Dermis blood vessel endothelial cell (primary cell): Measurements from ENCODE around the gene ZSCAN5C. TPM values are rescaled to one million over a fixed set of nuclear protein-coding genes. Genes with fewer than 3 reads are reported as not detected.
A peak's percentile ranks its signal among the peaks of the same experiment; 100 is the strongest.
"Not testable (repeated sequence)": the region's sequence is repeated elsewhere in the genome, so short reads cannot be mapped to it uniquely, and the experiment has no call there.

Experiments
- DNase-seq: peaks from one replicate; pipeline ENCODE4 v3.0.0; 2010
- total RNA-seq: library from RNA; depleted of rRNA; stranded (reverse); fragments of >200 nt; gene quantifications from 2 replicates; pipeline ENCODE4 v1.2.3, GENCODE V29; 2014

ZSCAN5C gene, protein sequence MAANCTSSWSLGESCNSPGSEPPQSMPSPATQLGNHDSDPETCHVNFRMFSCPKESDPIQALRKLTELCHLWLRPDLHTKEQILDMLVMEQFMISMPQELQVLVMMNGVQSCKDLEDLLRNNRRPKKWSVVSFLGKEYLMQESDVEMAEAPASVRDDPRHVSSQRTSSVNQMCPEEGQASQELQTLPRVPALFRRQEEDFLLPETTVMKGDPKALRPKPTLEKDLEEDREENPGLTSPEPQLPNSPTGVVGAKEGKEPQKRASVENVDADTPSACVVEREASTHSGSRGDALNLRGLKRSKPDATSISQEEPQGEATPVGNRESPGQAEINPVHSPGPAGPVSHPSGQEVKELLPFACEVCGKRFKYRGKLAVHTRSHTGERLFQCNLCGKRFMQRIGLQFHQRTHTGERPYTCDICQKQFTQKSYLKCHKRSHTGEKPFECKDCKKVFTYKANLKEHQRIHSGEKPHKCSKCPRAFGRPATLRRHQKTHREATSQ
- total RNA-seq: not detected in 2 replicates

DNA sequence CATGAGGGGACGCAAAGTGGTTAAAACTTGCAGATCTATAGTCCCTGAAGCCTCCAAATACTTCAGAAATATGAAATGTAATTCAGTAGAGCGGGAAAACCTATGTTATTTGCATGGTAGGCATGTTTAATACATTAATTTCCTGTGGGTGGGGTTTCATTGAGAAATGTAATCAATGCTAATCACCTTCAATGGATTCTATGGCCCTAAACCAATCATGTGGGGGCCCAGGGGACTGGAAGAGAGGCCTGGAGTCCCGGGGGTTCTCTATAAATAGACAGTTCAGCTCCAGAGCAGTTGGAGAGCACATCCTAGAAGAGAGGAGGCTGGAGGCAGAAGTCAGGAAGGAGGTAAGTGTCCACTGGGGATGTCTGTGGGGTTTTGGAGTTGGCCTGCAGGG is at the start of gene ZSCAN5C:
ZSCAN5C (plus strand) TSS at position 301 of the 400 bp plus-strand sequence. CDS start 3,641 bp downstream, outside the sequence.
- no peak for DNase-seq

DNA sequence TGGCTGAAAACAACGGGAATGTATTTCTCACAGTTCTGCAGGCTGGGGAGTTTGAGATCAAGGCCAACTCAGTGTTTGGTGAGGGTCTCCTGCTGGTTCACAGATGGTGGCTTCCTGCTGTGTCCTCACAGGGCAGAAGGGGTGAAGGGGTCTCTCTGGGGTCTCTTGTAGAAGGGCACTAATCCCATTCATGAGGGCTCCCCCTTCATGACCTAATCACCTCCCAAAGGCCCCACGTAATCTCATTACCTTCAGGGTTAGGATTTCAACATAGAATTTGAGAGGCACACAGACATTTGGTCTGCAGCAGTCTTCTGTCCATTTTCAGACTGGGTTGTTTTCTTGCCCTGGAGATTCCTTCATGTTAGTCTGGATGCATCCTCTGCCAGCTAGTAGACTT is 49.4 kb upstream of the ZSCAN5C start:
- DNase-seq: no peak

DNA sequence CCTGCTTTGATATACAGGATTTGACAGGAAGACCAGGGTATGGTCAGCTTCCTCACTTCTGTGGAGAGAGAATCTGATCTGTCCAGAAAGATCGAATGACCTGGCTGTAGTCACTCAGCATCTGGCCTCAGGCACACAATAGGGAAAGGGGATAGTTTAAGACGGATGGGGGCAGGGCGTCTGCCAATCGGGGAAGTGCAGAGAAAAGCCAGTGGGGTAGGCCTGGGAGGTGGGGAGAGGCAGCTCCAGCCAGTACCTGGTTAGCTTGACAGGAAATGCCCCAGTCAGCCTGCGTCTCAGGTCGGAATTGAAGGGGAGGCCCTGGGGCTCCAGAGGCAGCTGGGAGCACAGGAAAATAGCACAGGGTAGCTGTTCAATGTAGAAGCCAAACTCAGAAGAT is 48.6 kb upstream of the ZSCAN5C start:
- DNase-seq: peak; percentile 65

GRCh38 chr19:56155124-56155687 is 46.9 kb upstream of the ZSCAN5C start:
- peak; percentile 27 for DNase-seq

DNA sequence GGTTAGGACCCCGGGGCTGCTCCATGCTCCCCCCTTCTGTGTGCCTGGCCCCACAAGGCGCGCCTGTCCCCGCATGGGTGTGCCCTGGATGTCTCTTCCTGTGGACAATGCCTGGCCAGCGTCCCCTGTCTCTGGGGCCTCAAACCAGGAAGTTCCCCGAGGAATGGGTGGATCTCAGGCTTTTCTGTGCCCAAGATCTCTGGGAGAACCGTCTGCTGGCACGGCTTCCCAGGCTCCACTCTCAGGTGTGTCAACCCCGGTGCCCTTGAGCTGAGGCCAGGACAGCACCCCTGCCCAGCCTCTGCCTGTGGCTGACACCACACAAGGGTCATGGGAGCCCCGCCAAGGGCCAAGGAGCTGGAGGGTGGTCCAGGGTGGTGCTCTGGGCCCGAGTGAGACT is 45.3 kb upstream of the ZSCAN5C start:
- DNase-seq: no peak

GRCh38 chr19:56158170-56158757 is 43.8 kb upstream of the ZSCAN5C start:
- DNase-seq: no peak

DNA sequence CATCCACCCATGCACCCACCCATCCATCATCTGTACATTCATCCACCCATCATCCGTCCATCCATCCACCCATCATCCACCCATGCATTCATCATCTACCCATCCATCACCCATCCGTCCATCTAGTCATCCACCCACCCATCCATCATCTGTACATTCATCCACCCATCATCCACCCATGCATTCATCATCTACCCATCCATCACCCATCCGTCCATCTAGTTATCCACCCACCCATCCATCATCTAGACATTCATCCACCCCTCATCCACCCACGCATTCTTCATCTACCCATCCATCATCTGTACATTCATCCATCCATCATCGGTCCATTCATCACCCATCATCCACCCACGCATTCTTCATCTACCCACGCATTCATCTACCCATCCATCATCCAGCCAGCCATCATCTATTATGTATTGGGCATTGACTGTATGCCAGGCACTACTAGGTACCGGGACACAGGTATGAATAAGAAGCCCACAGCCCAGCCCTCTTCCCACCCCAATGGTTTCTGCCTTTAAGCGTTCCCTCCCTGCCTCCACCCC is 43.0 kb upstream of the ZSCAN5C start:
- DNase-seq: no peak

DNA sequence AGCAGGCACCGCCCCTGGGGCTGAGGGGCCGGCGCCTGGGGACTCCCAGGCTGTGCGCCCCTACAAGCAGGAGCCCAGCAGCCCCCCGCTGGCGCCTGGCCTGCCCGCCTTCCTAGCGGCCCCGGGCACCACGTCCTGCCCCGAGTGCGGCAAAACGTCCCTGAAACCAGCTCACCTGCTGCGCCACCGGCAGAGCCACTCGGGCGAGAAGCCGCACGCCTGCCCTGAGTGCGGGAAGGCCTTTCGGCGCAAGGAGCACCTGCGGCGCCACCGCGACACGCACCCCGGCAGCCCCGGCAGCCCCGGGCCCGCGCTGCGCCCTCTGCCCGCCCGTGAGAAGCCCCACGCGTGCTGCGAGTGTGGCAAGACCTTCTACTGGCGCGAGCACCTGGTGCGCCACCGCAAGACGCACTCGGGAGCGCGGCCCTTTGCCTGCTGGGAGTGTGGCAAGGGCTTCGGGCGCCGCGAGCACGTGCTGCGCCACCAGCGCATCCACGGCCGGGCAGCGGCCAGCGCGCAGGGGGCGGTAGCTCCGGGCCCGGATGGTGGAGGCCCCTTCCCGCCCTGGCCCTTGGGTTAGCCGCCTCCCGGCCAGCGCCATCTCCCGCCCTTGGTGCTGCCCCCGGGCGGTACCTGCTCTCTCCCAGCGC is 42.3 kb upstream of the ZSCAN5C start:
- no peak for DNase-seq

DNA sequence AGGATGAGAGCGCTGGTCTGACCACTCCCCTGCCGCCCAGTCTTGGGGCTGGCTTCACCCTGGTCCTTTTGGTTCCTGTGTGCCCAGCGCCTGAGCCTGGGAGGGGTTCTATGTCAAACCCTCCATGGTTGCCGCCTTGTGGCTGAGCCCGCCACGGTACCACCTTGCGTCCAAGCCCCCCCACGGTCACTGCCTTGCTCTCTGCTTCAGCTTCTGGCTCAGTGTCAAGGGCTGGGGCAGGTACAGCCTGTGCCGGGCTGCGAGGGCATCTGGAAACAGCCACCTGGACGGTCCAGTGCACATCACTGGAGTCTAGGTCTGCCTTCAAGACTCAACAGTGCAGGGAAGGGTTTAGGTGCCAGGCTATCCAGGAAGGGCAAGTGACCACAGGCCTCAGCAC is 40.5 kb upstream of the ZSCAN5C start:
- no peak for DNase-seq

DNA sequence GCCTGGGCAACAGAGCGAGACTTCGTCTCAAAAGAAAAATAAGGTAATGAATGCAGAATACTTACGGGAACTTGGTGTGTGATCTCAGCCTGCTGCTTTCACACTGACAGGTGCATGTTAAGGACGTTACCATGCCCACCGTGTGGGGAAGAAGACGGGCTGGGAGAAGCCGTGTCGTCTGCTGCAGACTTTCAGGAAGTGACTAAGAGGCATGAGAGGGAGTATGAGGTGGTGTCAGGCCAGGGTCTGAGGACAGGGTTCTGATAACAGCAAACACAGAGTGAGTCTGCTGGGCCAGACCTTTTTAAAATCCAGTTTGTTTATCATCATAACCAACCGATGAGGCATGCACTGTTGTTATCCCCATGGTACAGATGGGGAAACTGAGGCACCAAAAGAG is 39.8 kb upstream of the ZSCAN5C start:
- DNase-seq: peak; percentile 73

DNA sequence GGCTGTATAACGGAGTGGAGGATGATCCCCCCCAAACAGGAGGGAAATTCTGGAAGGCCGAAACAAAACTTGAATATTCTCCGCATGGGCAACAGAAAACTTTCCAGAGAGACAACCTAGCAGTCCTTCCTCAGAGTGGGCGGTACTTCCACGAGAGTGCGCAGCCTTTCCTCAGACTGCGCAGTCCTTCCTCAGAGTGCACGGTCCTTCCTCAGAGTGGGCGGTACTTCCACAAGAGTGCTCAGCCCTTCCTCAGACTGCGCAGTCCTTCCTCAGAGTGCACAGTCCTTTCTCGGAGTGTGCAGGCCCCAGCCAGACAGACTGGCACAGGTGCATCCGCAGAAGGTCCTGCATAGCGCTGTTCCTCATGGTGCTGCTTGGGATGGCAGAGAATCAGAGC is 39.0 kb upstream of the ZSCAN5C start:
- no peak for DNase-seq

DNA sequence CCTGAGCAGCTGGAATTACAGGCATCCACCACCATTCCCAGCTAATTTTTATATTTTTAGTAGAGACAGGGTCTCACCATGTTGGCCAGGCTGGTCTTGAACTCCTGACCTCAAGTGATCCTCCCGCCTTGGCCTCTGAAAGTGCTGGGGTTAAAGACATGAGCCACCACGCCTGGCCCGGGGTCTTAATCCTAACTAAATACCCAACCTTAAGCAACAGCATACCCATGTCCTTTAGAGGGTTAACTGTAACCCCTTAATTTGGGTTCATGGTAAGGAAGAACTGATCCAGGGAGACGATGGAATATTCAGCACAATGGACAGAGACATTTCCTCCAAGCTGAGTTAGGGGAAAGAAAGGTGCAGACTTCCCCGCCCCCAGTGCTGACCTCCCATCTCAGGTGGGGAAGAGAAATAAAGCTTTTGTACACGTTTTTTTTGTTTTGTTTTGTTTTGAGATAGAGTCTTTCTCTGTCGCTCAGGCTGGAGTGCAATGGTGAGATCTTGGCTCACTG is 35.0 kb upstream of the ZSCAN5C start:
- DNase-seq: peak; percentile 45

- DNase-seq: peak; percentile 57
Observed at GRCh38 chr19:56170261-56170660, 31.8 kb upstream of the ZSCAN5C start.

- DNase-seq: no peak
Observed at GRCh38 chr19:56174086-56174485, 28.0 kb upstream of the ZSCAN5C start.

DNA sequence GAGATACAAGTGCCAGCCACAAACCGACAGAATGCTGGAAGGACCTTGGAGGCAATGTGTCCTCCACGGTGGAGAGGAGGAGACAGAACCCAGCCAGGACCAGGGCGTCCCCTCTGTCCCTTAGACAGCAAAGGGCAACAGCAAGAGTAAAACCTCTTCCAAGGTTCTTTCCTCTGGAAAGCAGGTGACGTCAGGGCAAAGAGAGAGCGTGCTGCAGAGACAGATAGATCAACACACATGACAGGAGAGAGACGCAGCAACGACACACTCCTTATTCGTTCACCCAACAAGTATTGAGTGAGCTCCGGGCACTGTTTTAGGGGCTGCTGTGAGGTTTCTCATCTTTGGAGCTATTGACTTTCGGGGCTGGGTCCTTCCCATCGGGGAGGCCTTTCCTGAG is 27.5 kb upstream of the ZSCAN5C start:
- no peak for DNase-seq

- not testable (repeated sequence) for DNase-seq
Observed at GRCh38 chr19:56175861-56176307, 26.2 kb upstream of the ZSCAN5C start, which contains the start of gene GALP. GALP (plus strand) TSS chr19:56176008; CDS start chr19:56177109, 1,101 bp downstream.

DNA sequence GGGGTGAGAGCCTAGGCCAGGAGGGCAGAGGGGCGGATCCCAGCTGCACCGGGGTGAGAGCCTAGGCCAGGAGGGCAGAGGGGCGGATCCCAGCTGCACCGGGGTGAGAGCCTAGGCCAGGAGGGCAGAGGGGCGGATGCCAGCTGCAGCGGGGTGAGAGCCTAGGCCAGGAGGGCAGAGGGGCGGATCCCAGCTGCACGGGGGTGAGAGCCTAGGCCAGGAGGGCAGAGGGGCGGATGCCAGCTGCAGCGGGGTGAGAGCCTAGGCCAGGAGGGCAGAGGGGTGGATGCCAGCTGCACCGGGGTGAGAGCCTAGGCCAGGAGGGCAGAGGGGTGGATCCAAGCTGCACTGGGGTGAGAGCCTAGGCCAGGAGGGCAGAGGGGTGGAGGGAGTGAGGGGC is 25.8 kb upstream of the ZSCAN5C start:
- DNase-seq: not testable (repeated sequence)

DNA sequence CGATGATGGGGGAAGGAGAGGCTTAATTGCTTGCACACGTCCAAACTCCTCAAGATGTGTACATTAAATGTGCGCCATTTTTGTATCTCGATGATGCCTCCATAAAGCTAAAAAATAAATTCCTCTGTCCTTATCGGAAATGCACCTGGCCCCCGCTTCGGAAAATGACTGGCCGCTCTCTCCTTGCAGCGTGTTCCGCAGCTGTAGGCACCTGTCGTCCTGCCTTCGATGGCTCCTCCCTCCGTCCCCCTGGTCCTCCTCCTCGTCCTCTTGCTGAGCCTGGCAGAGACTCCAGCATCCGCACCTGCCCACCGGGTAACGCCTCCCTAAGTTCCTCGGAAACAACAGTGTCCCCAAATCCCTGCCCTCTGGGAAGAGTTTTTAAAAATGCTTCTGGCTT is 25.2 kb upstream of the ZSCAN5C start:
- DNase-seq: no peak

DNA sequence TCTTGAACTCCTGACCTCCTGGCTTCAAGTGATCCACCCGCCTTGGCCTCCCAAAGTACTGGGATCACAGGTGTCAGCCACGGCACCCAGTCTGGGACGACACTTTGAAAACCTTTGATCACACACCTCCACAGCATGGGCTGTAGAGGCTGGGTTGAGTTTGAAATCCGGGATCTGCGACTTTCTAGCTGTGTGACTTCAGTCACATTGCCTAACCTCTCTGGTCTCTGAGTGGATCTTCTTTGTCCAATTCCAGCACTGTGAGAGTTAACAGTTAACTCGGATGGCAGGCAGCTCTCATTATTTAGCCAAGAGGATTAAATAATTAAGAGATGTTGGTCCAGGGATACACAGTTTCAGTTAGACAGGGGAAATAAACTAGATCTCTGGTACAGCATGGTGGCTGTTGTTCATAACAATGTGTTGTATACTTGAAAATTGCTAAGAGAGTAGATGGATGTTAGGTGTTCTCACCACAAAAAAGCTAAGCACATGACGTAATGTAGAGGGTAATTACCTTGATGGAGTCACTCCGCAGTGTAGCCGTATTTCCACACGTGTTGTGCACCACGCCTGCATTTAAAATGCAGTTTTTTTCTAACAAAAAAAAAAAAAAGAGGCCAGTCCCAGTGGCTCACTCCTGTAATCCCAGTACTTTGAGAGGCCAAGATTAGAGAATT is 24.4 kb upstream of the ZSCAN5C start:
- no peak for DNase-seq

GRCh38 chr19:56189785-56190184 is 12.3 kb upstream of the ZSCAN5C start:
- no peak for DNase-seq

DNA sequence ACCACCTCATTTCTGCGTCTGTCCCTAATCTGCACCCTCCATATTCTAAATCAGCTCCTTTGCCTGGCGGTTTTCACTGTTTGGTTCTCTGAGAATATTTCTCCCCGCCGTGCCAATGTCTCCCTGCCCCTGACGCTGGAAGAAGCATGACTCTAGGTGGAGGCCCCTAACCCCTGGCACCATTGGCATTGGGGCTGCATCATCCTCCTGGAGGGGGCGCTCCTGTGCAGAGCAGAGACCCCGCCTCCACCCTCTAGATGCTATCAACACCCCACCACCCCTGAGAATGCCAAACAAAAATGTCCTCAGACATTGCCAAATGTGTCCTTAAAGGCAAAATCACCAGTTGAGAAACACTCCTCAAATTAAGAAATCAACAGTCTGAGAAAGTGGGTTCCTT is 11.0 kb upstream of the ZSCAN5C start:
- DNase-seq: no peak

DNA sequence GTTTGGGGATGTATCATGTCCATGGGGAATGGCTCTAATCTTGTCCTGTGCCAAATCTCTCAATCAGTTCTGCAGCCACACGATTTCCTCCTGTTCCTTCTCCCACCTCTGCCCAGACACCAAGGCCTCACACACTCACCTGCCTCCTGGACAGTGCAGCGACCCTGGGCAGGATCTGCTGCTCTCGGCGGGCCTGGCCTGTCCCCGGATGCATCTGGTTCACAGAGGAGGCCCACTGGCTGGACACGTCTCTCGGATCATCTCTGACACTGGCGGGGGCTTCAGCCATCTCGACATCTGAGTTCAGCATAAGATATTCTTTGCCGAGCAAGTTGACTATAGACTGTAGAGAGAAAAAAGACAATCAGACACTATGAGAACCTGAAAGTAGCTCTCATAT is 10.4 kb upstream of the ZSCAN5C start:
- DNase-seq: no peak
